HPDE6-E6E7 (cell line): ENCODE data around the gene MCM3AP.
"Not testable (repeated sequence)": the region's sequence is repeated elsewhere in the genome, so short reads cannot be mapped to it uniquely, and the experiment has no call there.

ENCODE experiments used
- DNase-seq: peaks from one replicate; pipeline ENCODE4 v3.0.0; 2011; ENCODE audit warnings: missing footprints; ENCODE audit errors: extremely low spot score

The MCM3AP gene

DNA sequence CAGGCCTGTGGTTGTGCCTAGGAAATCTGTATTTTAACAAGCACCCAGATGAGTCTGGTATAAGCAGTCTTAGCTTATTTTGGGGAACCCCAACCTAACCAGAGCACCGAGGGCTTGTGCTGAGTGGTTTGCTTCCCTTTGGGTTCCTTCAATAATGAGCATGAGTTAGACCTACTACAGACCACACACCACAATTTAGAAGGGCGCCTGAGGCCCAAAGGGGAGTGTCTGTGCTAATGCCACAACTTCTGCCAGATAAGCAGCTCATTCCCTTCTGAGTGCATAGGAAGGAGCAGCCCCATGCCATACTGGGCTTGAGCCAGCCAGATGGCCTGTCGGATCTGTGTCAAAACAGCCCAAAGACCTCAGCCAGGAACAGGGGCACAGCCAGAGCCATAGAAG is 41.5 kb downstream of the MCM3AP start:
- DNase-seq: no peak

DNA sequence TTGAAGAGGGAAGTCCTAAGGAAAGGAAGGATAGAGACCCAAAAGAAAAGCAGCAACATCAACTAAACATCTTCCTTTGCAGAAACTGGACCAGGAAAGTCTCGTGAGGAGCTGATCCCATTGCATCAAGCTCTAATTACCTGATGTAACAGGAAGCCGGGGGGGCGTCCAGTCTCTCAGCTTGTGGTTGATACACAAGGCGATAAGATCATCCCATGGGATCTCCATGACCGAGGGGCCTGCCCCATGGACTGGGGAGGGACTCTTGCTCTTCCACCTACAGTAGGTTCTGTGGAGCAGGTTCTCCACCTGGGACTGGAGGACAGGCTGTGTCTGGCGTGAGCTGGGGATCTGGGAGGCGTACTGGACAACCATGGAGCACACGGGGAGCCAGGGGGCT is 42.1 kb downstream of the MCM3AP start:
- no peak for DNase-seq

DNA sequence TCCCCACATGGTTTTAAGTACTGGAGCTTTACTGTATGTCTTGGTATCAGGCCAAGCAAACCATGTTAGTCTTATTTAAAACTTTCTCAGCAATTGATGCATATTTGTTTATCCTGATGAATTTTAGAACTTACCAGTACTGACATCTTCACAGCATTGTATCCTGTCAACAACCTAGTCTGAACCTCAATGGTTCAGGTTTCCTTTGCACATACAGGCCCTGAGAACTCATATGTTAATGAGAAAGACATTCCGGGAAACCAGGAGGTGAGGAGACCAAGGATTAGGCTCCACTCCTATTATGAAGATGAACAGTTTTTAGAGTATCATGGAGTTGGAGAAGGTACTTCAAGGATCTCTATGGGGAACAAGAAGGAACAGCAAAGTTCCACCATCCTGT is 43.8 kb downstream of the MCM3AP start:
- DNase-seq: not testable (repeated sequence)

DNA sequence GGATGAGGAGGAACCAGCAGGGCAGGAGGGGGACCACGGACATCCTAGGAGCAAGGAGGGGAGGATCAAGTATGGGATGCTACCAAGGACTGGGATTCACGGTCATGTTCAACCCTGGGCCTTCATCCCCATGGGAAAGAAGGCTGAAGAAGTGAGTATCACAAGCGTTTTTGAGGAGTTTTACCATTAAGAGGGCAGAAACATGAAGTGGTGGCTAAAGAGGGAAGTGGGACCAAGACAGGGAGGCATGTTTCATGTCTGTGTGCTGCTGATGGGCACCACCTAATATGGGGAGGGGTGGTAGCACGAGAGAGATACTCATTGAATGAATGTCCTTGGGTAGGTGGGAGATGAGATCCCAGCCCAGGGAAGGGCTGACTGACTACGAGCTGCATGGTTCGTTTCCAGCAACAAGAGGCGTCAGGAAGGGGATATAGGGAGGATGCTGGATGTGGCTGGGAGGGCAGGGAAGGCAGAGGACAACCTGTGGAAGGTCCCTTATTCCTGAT is 45.5 kb downstream of the MCM3AP start:
- no peak for DNase-seq

DNA sequence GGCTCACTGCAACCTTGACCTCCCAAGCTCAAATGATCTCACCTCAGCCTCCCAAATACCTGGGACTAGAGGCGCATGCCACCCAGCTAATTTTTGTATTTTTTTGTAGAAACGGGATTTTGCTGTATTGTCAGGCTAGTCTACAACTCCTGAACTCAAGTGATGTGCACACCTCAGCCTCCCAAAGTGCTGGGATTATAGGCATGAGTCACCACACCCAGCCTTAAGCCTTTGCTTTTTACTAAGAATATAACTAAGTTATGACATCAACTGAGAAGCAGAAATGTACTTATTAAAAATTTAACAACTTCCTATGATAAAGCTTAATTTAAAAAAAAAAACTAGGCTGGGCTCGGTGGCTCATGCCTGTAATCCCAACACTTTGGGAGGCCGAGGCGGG is 47.9 kb downstream of the MCM3AP start:
- no peak for DNase-seq

DNA sequence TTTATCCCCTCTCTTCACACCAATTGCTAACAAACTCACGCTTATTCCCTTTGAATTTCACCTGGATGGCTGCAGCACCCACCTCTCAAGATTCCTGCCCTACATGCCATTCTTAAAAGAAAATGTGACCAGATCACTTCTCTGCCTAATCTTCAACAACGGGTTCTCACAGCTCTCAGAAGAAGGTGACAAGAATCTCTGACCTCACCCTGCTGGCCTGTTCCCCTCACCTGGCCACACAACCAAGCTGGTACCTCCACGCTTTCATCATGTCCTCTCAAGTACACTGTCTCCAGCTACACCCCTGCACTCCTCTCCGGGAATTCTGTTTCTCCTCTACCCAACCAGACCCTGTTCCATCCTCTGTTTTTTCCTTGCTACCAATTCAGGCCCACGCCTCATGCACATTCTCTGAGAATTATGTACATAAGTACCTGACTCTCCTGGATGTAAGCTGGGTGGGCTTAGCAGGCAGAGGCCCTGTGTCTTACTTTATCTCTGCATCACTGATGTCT is 50.9 kb downstream of the MCM3AP start:
- no peak for DNase-seq

DNA sequence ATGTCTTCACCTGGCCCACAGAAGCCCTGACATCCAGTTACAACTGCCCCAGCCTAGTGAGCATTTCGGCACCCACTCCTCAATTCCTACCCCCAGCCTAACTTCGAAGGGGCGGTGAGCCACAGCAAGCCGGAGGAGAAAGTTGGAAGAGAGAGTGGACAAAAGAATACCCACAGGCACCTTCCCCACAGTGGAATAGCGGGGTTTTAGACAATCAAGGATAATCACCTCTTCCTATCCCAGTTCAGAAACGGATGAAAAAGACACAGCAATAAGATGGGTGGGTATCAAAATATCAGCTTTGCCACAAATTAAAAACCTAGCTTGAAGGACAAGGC is 55.5 kb downstream of the MCM3AP start:
- no peak for DNase-seq

DNA sequence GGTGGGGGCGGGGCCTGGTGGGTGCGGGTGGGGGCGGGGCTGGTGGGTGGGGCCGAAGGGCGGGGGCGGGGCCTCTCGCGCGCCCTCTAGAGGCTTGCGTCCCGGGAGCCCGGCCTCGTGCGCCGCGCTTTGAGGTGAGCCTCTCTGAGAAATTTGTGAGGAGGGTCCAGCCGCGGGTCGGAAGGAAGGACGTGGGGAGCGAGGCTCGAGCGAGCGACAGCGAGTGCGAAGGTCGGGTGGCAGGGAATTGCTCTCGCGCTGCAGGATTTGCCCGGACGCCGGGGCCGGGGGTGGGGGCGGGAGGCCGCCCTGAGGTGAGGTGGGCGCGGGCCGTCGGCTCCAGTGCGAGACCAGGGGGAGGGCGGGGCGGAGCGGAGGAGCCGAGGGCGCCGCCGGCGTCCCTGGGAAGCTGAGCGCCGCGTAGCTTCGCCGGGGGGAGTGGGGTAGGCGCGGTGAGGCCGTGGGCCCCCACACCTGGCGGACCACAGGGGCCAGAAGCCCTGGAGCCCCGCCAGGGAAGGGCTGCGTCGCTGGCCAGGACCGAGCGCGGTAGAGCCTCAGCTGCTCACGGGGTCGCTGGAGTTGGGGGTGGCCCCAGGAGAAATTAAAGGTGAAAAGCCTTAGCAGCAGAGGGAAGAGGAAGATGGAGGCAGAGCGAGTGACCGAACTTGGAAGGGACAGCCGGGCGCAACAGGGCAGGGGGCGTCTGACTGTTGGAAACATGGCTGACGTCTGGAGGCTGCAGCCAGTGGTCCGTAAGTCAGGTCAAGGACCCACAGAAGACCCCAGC is 56.1 kb downstream of the MCM3AP start:
- no peak for DNase-seq

DNA sequence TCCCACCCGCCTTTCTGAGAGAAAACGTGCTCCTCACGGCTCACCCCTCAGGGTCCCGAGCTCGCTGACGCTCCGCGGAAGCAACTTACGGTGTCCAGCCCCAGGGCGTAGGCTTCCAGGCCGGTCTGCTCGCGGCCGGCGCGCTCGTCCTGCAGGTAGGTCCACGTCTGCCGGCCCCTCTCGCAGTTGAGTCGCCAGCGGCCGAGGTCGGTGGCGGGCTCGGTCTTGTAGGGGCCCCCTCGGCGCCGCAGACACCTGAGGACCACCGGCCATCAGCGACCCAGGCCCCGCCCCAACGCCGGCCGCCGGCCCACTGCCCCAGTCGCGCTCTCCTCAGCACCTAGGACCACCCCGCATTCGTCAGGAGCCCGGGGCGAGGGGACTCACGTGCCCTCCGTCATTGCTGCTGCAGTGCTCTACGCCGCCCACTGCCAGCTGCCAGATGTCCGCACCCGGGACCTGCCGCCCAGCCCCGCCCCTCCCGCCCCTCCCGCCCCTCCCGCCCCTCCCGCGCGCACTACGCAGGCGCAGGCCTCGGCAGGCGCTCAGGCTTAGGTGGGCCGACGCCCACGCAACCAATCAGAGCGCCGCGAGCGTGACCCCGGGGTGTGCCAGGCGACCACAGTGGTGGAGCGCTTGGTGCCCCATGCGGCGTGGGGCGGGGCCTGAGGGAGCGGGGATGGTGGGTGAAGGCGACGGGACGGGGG is 56.9 kb downstream of the MCM3AP start, which contains the start of gene LSS:
TSS of gene LSS (minus strand) at position 430 of the 707 bp plus-strand sequence. CDS start at position 401, 29 bp downstream.
- DNase-seq: peak; percentile 94

DNA sequence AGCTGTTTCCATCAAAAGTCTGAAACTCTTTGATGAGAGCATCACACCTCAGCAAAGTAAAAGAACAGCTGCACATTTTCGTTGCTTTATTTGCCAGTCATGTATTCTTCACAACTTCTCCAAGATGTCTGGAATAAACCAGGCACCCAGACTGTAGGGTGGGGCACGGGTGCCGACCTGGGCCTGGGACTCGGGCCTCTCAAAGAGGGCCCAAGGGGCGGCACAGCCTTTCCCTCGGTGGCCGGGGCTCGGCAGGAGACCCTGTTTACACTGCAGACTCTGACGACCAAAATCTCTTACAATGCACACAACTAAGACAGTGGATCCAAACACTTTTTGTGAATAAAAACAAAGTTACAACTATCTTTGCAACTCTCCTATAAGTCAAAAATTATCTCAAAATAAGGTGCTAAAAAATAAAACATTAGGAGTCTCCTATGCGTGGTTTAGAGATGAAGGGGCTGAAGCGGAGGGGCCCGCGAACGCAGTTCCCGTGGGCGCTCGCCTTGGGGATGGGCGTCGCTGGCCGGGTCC is 57.5 kb downstream of the MCM3AP start:
- no peak for DNase-seq

DNA sequence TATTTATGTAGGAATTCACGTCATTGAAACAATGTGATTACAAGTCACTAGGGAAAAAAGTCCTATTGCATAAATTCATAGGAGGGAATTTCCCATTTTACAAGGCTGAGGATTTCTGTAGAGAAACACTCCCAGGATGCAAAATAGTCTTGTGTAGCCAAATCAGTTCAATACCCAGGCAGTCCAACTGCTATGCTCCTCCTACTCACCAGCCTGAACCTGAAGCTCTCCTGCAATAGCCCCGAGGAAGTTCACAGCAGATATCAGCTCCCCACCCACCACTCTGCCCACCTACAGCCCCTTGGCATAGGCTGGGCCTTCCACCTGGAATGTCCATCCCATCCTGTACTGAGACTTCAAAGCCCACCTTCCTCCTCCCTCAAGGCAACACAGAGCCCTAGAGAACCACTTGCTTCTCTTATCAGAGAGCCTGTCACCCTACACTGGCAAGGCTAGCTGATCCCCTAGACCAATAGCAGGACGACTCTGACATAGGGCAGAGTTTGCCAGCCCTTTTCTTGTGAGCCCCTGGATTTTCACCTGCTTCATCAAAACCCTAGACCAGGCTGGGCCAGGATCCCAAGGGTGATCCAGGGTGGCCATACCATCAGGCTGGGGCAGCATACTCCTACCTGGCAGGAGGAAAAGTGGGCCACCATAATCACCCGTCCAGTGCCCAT is 58.4 kb downstream of the MCM3AP start:
- DNase-seq: no peak

DNA sequence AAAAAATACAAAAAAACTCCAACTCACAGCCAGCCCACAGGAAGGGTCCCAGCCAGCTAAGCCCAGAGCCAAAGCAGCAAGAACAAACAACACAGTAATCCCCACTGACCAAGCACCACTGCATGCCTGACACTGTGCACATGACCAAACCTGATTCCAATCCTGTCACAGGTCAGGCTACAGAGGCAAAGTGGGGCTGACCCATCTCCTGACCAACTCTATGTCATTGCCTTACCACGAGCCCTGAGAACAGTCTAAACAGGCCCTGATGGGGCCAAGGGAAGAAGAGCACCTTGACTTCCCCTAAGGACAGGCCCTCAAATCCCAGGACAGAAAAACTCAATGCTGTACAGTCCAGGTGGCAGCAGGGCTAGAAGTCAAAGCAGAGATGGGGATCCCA is 59.3 kb downstream of the MCM3AP start:
- no peak for DNase-seq

DNA sequence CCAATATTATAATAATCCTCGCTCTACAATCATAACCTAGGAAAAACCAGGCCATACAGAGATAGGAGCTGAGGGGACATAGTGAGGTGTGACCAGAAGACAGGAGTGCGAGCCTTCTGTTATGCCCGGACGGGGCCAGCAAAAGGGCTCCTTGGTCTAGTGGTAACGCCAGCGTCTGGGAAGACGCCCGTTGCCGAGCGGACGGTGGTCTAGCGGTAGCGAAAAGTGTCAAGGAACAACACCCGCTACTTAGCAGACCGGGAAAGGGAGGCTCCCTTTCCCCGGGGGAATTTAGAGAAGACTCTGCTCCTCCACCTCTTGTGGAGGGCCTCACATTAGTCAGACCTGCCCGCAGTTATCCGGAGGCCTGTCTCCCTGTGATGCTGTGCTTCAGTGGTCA is 61.8 kb downstream of the MCM3AP start:
- not testable (repeated sequence) for DNase-seq

DNA sequence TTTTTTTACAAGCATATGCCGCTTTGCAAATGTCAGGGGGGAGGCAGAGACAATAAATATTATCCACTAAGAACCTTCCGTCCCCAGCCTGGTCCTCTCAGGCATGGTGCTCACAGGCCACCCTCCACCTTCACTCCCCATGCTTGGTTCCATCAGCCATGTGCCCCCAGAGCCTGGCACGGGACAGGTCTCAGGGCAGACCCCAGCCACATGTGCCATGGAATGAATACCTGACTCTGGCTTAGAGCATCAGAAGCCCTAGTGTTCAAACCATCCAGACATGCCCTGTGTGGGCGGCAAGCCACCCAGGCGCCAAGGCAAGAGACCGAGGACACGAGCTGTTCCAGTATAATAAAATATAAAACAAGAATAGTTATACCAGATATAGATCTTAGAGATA is 62.2 kb downstream of the MCM3AP start:
- DNase-seq: no peak

DNA sequence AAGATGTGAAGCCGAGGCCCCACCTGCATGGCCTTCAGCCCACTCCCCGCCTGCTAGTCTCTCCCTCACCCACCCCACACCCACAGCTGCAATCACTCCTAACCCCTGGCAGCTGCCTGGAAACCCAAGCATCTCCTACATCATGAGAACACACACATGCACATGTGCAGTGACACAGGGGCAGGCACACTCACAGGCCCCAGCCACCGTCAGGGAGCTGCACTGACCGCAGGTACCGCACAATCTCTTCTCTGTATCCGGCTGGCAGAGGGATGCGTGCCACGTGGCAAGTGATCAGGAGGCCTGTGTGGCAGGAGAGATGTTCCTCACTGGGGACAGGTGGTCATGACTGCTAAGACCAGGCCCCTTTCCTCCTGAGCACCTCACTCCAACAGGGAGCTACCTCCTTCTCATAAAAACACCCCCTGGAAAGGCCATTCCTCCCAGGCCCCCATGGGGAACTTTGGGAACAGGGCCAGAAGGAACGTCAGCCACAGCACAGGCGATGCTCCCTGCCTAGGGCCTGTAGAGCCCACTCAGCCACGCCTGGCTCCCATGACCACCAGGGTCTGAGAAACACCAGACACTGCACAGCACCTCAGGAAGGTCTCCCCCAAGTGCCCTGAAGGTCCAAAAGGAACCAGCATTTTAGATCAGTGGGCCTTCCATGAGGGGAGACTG is 62.8 kb downstream of the MCM3AP start:
- DNase-seq: no peak

DNA sequence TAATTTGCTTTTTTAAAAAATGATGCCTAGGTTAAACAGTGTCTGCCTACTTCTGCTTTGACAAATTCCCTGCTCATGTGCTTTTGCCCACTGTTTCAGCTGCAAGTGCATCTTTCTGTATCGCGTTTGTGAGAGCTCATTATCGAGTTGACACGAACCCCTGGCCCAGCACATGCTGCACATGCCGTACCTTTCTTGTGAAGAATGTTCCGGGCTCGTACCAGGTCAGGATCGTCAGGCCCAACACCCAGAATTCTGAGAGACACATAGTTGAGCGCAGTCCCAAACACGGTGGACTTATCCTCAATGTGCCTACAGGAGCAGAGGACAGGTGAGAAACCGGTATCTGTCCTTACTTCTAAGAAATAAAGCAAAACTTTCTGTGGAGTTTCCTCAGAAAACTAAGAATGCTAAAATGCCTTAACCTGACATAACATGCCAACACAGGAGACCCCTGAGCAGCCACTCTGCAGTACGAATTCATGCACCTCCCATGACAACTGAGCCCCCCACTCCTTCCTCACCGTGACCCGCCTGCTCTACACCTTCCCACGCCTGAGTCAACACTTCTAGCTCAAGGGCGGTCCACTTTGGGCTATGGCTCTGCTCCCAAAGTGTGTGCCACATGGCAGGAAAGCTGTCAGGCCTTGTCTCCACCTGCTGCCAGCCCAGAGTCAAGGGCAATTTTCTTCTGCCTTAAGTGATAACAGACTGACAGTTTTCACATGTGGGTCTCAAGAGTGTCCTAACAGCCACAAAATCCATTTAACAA is 63.6 kb downstream of the MCM3AP start:
- no peak for DNase-seq

DNA sequence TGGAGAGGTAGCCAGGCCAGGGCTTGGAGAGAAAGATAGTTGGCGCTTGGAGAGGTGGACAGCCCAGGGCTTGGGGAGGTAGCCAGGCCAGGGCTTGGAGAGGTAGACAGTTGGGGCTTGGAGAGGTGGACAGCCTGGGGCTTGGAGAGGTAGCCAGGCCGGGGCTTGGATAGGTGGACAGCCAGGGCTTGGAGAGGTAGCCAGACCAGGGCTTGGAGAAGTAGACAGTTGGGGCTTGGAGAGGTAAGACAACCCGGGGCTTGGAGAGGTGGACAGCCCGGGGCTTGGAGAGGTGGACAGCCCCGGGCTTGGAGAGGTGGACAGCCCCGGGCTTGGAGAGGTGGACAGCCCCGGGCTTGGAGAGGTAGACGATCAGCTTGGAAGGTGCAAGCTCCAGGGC is 64.6 kb downstream of the MCM3AP start:
- no peak for DNase-seq

DNA sequence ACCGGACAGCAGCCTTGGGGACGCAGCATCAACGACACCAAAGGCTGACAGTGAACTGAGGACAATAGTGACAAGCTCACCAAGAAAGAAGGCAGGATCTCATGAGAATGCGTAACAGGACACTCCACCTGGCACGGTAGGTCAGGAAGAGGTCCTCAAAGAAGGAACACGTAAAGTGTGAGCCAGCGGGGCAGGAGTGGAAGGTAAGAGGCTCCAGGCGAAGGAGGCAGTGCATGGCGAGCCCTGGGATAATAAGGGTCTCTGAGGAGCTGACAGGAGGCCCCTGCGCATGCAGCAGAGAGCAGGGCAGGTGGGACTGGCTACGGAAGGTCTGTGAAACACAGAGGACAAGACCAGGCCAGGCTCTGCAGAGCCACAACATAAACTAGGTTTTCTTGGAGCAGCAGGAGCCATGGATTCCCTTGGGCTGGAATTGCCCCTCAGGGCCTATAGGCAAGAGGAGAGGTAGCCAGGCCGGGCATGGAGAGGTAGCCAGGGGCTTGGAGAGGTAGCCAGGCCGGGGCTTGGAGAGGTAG is 65.1 kb downstream of the MCM3AP start:
- DNase-seq: no peak

DNA sequence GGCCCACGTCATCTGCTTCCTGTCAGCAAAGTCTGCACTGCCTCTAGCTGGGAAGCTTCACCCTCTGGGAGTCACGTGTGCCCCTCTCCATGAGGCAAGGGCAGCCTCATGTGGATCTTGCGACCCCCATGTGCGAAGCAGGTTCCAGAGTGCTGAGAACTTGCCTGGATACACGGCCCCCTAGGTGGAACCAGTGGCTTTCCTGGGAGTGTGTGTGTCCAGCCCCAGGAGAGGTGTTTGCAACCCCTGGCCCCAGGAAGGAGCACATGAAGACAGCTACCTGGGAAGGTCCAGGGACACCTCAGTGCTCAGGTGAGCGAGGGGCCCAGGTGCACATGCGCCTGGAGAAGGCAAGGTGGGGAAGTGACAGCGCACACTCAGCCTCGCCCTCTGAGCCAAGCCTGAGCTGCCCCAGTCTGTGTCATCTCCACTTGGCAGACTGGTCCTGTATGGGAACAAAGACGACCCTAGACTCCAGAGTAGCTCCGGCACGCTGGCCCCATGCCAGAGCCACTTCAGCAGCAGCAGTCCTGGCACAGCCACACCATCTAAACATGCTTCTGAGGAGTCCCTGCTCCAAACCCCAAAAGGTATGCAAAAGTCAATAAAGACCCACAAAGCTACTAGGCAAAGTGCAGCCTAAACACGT is 65.7 kb downstream of the MCM3AP start:
- DNase-seq: no peak
